NOMO-1 treated with dmso at 0.1 percent for 144 hours (cell line): ENCODE measurements around the gene UBXN11.

Source experiments
- DNase-seq: peaks from one replicate; lab custom pipeline; 2025; ENCODE audit not compliant: unreplicated experiment; lab: John Stamatoyannopoulos, UW

Gene UBXN11, protein sequence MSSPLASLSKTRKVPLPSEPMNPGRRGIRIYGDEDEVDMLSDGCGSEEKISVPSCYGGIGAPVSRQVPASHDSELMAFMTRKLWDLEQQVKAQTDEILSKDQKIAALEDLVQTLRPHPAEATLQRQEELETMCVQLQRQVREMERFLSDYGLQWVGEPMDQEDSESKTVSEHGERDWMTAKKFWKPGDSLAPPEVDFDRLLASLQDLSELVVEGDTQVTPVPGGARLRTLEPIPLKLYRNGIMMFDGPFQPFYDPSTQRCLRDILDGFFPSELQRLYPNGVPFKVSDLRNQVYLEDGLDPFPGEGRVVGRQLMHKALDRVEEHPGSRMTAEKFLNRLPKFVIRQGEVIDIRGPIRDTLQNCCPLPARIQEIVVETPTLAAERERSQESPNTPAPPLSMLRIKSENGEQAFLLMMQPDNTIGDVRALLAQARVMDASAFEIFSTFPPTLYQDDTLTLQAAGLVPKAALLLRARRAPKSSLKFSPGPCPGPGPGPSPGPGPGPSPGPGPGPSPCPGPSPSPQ

GRCh38 chr1:26306290-26307229 lies at the start of gene UBXN11:
TSS of gene UBXN11 (minus strand) at chr1:26306636. CDS start at chr1:26302883, 3,753 bp downstream.
- DNase-seq, result peak; percentile 91

DNA sequence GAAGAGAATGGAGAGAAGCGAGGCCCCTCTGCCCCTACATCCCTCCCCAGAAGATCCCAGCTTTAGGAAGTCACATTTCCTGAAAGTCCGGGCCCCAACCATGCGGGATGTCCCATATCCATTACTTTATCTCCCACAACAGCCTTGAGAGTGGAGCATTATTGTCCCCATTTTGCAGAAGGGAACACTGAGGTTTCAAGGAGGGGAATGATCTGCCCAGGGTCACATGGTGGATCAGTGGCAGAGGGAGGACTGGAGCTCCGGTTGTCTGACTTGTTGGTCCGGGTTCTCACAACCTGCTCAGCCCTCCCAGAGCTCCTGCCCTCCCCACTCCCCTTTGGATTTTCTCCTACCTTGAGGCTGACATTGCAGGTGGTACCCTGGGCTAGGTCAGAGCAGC lies 49.7 kb upstream of the UBXN11 start:
- no peak for DNase-seq

DNA sequence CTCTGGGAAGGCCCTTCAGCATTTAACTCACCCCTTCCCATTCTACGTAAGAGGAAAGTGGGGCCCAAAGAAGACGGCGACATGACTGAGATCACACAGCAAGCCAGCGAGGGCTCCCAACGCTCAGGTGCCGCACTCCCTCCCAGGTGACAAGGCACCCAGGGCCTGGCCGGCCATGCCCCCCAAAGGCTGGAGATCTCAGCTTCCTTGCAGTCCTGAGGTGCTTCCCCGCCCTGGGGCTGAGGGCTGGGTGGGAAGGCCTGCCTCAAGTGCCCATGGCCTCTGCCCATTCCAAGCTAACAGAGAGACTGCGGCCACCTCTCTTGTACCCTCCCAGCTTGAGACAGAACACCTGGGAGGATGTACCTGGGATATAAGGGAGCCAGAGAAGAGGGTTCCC lies 48.5 kb upstream of the UBXN11 start:
- DNase-seq, result no peak

- DNase-seq, result no peak
Measured at GRCh38 chr1:26353976-26354820, 47.8 kb upstream of the UBXN11 start, which contains the start of gene CRYBG2. TSS of gene CRYBG2 (minus strand) at chr1:26354130. CDS start at chr1:26346657, 7,473 bp downstream.

DNA sequence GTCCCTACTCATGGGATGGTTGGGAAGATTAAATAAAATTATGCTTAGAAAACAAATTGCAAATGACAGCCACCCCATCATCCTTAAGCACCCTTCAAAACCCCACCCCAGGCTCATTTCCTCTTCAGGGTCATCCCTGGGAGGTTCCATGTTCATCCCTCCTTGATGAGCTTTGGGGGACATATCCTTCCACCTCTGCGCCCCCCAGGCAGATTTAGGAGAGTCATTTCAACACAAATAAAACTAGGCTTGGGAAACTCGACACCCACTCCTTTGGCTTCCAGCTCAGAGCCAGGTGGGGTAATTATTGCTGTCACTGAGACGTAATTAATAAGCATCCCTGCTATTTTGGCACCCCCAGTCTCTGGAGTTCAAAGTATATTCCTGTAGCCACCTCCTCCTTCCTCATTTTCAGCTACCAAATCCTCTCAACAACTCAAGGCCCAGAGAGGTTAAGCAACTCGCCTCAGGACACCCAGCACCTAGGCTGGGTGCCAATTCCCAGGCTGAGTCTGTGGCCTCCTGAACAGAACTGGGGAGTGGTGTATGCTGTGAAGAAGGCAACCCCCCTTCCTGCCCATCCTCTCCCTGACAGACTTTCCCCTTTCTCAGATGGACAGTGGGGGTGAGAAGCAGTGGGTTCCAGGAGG lies 46.9 kb upstream of the UBXN11 start:
- DNase-seq, result no peak

DNA sequence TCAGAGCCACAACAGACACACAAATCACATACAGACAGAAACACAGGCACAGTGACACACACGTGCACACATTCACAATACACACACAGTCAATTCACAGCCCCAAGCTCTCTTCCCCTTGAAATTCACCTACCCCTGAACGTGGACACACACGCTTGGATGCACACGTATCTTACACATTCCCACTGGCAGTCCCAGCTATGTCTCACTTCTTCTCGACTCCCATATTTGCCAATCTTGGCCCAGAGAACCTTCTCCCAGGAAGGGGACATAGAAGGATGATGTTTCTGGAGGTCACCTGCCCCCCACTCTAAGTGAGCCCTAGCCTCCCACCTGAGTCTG lies 45.9 kb upstream of the UBXN11 start:
- DNase-seq, result no peak

DNA sequence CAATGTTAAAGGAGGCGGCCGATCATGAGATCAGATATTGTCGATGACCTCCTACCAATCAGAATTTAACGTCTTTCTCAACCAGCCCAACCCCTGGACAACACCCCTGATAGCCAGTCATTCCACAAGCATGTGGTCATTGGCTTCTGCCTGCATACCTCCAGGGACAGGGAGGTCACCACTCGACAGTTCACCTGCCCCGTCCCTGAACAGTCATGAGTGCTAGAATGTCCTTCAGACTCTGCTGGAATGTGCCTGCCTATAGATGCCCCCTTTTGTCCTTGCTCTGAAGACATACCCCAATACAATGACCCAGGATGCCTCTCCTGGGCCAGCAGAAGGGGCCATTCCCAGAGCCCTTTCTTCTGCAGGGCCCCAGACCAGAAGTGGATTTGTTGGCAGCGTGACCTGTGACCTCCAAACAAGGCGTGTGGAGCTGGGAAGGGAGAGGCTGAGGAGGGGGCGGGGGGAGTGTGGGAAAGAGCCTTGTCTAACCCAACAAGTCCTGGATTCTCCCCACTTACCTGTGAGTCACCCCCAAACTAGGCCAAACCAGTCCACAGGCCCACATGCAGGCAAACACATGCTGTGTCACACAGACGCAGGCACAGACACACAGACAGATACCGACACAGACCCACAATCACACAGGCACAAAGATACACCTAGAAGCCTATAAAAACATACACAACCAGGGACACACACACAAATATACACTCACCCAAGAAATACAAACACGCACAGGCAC lies 45.3 kb upstream of the UBXN11 start:
- no peak for DNase-seq

- no peak for DNase-seq
Measured at GRCh38 chr1:26350701-26351589, 44.5 kb upstream of the UBXN11 start.

DNA sequence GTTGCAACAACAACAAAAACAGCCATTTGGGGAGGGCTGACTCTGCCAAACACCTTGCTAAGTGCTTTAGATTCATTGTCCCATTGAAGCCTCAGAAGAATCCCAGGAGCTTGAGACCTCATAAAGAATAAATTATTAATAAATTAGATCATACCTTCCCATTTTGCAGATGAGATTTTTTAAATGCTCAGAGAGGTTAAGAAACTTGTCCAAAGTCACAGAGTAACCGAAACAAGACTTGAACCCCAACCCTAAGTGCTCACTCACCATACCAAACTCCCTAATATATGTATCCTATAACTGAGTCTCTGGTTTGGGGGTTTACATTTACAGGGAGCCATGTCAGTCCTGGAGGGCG lies 43.9 kb upstream of the UBXN11 start:
- DNase-seq, result no peak

DNA sequence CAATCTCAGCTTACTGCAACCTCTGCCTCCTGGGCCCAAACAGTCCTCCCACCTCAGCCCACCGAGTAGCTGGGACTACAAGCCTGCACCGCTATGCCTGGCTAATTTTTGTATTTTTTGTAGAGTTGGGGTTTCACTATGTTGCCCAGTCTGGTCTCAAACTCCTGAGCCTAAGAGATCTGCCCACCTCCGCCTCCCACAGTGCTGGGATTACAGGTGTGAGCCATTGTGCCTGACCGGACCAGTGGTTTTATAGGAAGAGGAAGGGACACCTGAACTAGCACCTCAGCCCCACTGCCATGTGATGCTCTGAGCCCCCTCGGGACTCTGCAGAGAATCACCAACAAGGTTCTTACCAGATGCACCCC lies 43.4 kb upstream of the UBXN11 start:
- DNase-seq, result no peak

DNA sequence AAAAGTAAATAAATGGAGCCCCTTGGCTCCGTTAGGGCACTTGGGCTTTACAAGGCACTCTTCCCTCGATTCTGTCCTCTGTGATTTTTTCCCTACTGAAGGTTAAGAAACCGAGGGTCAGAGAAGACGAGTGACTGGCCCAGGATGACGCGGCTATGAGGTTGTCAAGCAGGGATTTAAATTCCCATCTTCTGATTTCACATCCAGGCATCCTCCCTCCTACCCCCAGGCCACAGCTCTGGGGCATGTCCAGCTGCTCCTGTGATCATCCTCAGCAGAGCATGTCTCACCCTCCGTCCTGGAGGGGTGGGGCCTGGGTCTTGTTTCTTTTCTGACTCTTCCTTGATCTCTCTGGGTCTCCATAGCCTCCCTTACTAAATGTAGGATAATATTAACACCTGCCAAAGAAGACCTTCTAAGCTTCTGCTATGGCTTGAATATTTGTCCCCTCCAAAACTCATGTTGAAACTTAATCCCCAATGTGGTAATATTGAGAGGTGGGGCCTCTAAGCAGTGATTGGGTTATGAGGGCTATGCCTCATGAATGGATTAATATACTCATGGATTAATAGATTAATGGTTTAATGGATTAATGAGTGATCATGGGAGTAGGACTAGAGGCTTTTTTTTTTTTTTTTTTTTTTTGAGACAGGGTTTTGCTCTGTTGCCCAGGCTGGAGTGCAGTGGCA lies 42.9 kb upstream of the UBXN11 start:
- DNase-seq, result no peak

- no peak for DNase-seq
Measured at GRCh38 chr1:26346274-26347033, 40.0 kb upstream of the UBXN11 start.

GRCh38 chr1:26345718-26346117 lies 39.3 kb upstream of the UBXN11 start:
- DNase-seq, result no peak

- DNase-seq, result no peak
Measured at GRCh38 chr1:26344147-26344920, 37.9 kb upstream of the UBXN11 start.

DNA sequence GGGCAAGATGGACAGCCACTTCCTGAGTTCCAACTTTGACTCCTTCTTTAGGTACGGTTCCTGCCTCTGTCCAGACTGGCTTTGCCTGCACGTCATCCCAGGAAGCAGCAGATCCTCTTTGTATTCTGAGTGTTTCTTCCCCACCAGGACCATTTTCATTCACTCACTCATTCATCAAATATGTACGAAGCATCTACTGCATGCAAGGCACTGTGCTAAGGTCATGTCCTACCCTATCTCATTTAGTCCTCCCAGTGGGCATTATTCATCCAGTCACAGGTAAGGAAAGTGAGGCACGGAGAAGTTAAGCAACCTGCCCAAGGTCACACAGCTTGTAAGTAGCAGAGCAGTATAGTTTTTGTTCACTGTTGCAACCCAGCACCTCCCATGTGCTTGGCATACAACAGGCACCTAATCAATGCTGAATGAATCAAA lies 33.6 kb upstream of the UBXN11 start:
- no peak for DNase-seq

- DNase-seq, result no peak
Measured at GRCh38 chr1:26338670-26339069, 32.2 kb upstream of the UBXN11 start.

DNA sequence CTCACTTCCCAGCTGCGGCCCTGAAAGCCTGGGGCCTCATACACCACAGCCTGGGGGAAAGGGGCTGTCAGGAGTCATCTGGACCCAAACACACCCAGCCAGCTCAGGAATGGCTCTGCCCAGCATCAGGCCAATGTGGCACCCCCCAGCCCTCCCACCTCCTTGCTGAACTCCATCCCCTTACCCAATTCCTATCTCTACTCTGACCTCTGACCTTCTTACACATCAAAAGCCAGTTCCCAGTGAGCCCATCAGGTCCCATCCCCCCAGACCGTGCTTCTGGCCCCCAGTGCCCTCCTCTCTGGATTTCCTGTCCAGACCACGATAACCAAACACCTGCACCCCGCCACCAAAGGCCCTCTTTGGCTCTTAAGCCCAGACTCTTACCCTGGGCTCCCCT lies 31.2 kb upstream of the UBXN11 start:
- DNase-seq, result no peak
